PC-3 (cell line): Measurements from ENCODE around the gene SLAMF8.

Source experiments
- CTCF ChIP-seq: fragments of 300-600 bp; sonication (generic); conservative IDR thresholded peaks from 2 replicates; pipeline ENCODE4 v1.5.1; 2017; ENCODE audit warnings: antibody characterized with exemption, low read depth, mild to moderate bottlenecking, low read length
- EZH2phosphoT487 ChIP-seq: fragments of 300-600 bp; sonication (generic); IDR thresholded peaks from 2 replicates; pipeline ENCODE4 v1.6.1; 2018; ENCODE audit warnings: mild to moderate bottlenecking, antibody characterized with exemption, low read length, borderline replicate concordance

GRCh38 chr1:159802111-159802510 is 24.6 kb upstream of the SLAMF8 start, which contains the start of gene FCRL6:
- TF ChIP-seq CTCF: no peak
- no peak for TF ChIP-seq EZH2phosphoT487
